HL-60 (cell line): Measurements from ENCODE around the gene MYO1B.

Experiments used
- CTCF ChIP-seq: IDR thresholded peaks from one replicate; pipeline ENCODE4 v1.5.1; 2011; ENCODE audit warnings: low read length, control low read depth, inconsistent platforms; ENCODE audit not compliant: insufficient read depth
- POLR2AphosphoS5 ChIP-seq: IDR thresholded peaks from 2 replicates; pipeline ENCODE4 v1.6.1; 2012; ENCODE audit warnings: low read depth

GRCh38 chr2:191202209-191202721 lies 42.9 kb upstream of the MYO1B start:
- TF ChIP-seq CTCF (no peak), POLR2AphosphoS5 (no peak)
